ENCODE results near the gene GRAMD1A.
"Not testable (repeated sequence)": the region's sequence is repeated elsewhere in the genome, so short reads cannot be mapped to it uniquely, and the experiment has no call there.

The GRAMD1A gene

DNA sequence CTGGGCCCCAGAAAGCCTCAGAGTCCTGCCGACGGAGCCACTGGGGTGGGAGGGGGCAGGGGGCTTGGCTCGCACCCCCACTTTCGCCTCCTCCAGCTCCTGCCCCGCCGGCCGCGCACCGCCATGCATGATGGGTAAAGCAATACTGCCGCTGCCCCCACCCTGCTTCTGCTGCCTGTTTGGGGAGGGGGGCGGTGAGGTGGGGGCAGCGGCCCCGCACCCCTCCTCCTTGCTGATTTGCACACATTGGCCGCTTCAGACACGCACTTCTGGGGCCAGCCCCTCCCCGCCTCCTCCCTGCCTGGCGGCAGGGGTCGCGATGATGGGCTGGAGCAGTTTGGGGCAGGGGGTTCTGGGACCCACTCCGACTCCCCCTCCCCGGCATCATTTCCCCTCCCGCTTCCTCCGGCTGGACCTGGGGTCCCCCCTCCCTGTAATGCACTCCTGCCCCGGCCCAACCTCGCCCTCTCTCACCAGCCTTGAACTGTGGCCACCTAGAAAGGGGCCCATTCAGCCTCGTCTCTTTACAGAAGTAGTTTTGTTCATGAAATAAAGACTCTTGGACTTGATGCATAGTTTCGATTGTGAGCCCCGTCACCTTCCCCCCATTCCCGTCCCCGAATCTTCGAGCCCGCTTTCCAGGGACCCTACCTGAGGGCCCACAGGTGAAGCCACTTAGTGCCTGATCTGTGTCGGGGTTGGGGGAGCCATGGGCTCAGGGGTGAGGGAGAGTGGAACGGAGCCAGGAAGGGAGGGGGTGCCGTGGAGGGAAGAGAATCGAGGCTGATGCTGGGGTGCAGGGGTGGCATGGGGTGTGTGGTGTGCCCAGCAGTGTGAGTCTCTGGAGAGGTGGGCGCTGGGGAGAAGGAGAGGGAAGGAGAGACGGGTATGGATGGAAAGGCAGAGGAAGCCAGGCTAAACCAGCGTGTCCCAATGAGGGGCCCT, 40.0 kb downstream of the GRAMD1A start:
- DNase-seq = no peak

DNA sequence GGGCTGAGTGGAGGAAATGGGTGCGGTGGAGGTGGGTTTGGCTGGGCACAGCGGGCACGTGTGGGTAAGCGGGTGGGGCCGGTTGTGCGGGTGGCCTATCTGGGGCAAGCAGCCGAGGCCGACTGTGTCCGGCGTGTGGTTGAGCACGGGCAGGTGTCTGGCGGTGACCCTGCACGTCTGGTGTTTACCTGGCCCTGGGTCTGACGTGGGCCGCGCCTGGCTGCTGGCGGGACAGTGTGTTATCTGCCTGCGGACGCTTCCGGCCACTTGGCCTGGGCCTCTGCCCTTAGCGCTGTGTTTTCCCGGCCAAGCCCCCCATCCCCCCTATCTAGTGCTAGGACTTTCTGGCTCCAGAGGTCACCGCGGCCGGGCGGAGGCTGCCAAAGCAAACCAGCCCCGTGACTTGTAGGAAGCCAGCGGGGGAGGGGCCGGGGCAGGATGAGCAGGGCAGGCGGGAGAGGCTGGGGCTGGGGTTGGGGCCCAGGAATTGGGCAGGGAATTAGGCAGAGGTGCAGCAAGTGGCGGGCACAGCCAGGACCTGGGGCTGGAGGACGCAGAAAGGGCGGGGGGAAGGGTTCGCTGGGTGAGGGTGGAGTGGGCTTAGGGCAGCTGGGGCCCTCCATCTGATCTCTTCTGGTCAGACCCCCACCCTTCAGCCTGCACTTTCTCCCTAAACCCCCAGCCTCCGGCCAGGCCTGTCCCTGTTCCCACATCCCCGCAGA, 40.9 kb downstream of the GRAMD1A start:
- DNase-seq = no peak

DNA sequence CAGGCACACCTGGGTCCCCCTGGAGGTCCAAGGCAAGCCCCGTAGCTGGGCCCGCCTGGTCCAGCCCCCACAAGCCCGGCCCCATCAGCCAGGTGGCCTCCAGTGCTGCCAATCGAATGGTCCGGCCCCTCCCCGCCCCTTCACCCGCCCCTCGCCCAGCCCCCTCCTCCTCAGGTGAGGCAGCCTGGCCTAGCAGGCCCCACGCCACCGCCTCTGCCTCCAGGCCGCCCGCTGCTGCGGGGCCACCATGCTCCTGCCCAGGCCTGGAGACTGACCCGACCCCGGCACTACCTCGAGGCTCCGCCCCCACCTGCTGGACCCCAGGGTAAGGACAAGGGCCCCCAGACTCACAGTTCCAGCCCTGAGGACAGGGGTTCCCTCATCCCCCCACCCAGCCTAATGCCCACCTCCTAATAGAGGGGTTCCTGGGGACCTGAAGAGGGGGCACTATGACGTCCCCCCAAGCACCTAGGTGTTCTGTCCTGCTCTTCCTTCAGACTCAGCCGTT, 41.5 kb downstream of the GRAMD1A start, which contains the start of gene HPN:
Gene HPN, plus strand, starts transcription at position 174 of the 508 bp plus-strand sequence. CDS start 786 bp downstream, outside the sequence.
- DNase-seq = no peak

DNA sequence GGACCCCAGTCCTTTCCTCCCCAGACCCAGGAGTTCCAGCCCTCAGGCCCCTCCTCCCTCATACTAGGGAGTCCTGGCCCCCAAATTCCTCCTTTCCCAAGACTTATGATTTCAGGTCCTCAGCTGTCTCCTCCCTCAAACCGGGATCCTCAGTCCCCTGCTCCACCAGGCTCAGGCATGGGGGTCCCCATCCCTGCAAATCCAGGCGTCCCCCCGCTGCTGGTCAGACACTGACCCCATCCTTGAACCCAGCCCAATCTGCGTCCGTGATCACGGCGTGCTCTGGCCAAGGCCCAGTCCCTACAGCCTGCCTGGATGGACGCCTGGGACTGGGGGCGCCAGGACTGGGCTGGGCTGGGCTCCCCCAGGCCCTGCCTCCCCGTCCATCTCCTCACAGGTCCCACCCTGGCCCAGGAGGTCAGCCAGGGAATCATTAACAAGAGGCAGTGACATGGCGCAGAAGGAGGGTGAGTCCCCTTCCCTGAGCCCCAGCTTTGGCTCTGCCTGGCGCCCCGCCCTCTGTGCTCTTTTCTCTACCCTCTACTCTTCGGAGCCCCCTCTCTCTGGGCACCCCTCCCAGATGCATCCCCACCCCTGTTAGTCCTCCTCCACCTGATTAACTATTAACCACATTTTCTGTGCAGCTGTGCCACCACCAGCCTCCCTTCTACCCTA, 42.1 kb downstream of the GRAMD1A start:
- no peak for DNase-seq

DNA sequence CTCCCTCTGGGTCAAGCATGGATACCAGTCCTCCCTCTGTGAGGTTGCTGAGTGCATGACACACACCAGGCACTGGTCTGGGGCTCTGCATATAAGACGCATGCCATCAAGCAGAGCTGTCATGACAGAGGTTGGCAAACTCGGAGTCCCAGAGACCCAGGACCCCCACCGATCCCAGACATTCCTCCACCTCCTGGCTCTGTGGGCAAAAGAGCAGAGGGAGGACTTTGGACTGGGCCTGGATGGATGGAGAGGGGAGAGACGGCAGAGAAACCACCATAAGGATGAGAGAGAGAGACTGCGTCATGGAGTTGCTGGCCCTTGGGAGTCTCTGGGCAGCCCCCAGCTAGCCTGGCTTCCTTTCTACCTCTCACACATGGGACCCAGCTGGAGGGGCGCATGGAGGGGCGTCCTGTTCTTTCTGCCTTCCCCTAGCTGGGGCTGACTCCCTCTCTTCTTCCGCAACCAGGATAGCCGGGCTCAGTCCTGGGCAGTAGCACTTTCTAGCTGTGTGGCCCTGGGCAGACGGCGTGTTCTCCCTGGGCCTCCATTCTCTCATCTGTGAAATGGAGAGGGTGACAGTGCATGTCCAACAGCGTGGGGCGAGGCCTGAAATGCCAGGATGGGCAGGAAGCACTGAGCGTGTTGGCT, 43.0 kb downstream of the GRAMD1A start:
- DNase-seq = no peak

DNA sequence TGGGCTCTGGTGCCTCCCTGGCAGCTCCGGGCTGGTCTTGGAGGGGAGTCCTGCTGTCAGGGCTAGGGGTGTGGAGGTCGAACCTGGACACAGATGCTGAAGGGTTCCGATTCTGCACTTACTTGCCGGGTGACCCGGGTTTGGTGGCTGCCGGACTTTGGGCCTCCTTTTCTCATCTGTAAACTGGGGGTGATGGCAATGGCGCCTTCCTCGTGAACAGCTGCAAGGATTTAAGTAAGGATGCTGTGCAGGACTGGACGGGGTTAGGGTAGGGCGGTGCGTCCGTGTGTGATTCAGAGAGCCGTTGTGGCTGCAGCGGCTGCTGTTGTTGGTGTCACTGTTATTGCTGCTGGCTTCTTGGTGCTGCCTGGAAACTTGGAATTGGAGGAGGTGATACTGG, 43.8 kb downstream of the GRAMD1A start:
- DNase-seq = no peak

DNA sequence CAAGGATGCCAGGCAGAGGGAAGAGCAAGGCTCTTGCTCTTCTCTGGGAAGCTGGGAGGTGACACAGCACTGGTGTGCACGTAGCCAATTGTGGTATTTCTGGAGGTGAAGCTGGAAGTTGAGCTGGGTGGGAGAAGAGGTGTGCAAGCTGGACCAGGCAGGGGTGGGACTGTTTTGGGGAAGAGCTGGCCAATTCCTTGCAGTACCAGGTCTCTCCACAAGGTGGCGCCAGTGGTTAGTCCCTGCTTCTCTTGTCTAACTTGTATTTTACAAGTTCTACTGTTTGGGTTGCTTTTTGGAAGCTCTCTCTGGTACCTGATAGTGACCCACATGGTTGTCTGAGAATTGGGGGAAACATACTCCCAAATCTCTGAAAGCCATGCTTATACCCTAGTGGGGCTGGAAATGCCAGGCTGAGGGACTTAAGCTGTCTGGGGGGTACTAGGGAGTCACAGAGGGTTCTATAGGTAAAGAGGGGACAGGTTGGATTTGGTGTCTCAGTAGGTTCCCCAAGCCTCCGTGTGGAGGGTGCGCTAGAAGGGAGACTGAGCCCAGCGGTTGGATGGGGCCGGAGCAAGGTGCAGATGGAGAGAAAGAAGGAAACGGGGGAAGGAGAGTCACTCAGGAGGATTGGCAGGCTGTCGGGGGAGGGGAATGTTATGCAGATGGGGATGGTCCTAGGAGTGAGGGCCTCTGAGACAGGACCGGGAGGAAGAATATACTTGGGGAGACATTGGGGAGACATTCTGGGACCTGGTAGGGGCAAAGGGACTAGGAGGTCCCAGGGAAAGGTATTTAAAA, 44.4 kb downstream of the GRAMD1A start:
- DNase-seq = no peak

DNA sequence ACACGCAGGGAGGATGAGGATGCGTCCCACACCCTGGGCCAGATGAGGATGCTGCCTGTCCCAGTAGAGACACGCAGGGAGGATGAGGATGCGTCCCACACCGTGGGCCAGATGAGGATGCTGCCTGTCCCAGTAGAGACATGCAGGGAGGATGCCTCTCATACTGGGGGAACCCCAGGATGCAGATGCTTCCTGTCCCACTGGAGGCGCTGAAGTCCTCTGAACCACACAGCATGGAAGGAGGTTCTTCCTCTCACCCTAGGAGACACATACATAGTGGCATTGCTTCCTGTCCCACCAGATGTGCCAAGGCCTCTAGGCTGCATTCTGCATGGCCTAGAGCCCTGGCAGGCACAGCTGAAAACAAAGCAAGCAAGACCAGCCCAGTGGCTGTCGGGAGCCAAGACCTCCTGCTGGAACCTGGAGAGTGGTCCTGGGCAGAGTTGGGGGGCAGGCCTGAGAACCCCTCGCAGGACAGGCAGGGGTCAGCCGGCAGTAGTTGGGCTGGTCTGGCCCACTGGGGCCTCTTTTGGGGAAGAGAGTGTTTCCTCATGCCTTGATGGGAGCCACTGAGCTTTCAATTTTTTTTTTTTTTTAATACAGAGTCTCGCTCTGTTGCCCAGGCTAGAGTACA, 45.7 kb downstream of the GRAMD1A start:
- DNase-seq = no peak

DNA sequence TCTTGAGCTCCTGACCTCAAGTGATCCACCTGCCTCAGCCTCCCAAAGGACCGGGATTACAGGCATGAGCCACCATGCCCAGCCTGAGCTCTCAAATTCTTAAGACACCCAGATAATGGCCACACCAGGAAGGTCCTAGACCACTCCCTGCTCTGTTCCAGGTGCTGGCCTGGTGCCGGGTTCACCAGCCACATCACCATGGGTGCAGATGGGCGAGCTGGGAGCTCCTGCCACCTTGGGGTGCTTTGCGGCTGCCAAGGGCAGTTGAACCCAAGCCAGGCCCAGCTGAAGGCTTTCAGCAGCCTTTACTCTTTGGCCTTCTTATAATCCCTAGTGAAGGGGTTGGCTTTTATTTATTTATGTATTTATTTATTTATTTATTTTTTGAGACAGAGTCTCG, 46.3 kb downstream of the GRAMD1A start:
- DNase-seq = no peak

DNA sequence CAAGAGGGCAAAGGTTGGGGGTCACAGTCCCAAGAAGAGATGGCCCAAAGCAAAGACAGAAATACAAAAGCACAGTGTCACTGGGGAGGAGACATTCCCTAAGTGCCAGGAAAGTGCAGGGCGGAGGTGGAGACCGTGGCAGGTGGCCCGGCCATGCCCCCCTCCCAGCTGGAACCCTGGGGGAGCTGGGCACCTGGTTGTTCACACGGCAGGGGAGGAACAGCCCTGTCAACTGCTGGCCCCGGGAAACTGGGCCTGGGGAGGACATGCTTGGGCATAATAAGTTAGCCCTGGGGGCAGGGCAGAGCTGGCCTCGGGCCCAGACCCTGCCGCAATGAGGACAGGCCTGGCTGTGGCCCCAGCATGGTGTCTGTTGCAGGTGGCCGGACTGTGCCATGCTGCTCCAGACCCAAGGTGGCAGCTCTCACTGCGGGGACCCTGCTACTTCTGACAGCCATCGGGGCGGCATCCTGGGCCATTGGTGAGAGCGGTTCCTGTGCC, 48.8 kb downstream of the GRAMD1A start:
- no peak for DNase-seq

DNA sequence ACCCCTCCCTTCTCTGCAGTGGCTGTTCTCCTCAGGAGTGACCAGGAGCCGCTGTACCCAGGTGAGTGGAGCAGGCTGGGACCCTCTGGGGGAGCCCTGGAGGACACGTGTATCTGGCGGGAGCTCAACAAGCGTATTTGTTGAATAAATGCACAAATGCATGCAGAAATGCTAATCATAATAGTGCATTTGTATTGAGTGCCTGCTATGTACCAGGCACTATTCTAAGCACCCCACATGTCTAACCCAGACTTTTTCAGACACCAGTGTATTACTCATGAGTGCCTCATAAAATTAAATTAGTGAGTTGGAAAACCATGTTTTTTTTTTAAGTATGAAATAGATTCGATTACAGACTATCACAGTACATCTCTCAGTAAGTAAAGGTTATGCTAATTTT, 49.3 kb downstream of the GRAMD1A start:
- no peak for DNase-seq

DNA sequence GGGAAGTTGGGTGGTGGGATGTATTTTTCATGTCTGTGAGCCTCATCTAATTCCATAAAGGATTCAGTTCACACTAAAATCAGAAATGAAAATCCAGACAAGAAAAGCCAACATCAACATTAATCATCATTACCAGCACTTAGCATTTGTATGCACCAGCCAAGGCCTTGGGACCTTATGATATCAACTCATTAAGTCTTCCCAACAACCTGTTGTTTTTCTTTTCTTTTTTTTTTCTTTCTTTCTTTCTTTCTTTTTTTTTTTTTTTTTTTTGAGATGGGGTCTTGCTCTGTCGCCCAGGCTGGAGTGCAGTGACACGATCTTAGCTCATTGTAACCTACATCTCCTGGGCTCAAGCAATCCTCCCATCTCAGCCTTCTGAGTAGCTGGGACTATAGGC, 50.5 kb downstream of the GRAMD1A start:
- DNase-seq = not testable (repeated sequence)

DNA sequence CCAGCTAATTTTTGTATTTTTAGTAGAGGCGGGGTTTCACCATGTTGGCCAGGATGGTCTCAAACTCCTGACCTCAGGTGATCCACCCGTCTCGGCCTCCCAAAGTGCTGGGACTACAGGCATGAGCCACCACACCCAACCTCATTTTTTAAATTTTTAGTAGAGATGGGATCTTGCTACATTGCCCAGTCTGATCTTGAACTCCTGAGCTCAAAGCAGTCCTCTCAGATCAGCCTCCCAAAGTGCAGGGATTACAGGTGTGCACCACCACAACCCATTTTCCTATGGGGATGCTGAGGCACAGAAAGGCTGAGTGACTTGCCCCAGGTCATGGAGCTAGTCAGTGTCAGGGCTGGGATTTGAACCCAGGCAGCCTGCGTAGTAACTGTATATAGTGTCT, 51.1 kb downstream of the GRAMD1A start:
- DNase-seq = not testable (repeated sequence)

DNA sequence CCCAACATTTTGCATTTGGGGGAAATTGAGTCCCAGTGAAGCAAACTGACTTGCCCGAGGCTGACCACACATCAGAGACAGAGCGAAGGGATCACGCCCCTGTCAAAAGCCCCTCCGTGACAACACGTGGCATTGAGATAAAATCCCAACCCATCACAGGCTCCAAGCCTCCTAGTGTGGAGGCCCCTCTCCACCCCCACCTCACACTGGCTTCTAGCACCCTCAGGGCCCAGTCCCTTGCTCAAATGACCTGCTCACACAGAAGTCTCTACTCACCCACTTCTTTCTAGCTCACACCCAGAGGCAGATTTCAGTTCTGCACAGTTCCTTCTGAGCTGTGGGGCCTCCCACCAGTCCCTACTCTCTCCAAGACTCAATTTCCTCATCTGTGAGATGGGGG, 51.7 kb downstream of the GRAMD1A start:
- DNase-seq = no peak

DNA sequence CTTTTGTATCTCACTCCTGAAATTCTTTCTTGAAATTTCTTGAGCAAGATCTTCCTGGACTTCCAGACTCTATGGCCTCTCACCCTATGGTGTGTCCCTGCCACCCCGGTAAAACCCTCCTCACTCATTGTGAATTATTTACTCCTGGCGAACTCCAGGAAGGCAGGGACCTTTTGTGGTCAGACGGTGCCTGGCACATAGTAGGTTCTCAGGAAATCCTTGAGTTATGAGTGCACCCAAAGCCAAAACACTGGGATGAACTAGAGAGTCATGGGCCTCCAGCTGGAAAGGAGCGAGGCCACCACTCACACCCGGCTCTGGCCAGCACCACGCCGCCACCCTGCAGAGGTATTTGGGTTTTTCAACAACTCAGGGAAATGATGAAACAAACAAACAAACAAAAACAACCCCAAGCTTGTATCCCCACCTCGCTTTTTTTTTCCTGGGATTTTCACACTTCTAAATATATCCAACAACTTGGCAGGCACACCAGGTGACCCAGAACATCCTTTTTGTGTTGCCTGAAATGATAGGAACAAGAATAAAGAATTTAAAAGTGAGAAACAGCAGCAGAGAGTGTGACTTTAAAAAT, 52.6 kb downstream of the GRAMD1A start:
- DNase-seq = no peak

DNA sequence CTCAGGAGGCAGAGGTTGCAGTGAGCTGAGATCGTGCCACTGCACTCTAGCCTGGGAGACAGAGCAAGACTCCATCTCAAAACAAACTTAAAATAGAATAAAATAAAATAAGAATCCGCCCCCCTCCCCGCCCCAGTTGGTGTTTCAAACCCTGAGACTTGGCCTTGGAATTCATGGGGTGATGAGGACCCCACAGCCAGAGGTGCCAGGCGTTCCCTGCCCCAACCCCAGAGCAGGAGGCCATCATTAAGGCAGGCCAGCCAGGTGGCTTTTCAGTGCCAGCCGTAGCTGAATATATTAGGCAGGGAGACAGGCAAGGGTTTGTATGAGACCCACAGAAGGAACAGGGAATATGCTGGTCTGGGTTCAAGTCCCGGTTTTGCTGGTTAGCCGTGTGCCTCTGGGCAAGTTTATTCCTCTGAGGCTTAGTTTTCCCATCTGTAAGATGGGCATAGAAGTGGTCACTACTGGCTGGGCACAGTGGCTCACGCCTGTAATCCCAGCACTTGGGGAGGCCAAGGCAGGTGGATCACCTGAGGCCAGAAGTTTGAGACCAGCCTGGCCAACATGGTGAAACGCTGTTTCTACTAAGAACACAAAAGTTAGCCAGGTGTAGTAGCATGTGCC, 53.7 kb downstream of the GRAMD1A start:
- DNase-seq = no peak

DNA sequence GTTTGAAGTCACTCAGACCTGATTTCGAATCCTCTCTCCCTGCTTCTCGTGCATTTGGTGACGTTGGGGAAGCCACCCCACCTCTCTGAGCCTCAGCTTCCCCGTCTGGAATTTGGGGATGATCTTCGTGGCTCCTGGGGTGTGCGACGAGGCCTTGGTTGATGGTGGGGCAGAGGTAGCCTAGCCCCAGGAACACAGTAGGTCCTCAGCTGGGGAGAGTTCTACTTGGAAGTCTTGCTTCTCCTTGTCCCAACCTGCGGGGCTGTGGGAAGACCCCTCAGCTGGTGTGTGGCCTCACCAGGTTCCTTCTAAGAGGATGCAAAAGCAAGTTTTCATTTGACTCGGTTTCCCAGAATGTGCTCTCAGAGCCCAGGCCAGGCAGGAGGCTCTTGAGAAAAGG, 54.5 kb downstream of the GRAMD1A start:
- DNase-seq = no peak

DNA sequence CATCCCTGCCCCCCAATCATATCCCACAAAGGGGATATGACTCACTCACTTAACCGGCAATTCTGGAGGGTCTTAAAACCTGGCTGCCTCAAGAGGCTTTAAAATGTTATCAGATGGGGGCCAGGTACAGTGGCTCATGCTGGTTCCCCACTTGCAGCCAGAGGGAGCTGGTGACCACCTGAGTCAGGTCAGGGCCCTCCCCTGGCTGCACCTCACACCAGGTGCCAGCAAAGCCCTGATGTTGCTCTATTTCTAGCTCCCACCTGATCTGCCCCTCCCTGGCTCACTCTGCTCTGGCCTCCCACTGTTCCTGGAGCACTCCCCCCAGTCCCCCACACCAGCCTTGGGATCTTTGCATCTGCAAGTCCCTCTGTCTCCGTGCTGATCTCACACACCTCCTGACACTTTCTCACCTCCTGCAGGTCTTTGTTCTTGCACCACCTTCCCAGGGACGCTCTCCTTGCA, 55.6 kb downstream of the GRAMD1A start:
- DNase-seq = no peak

DNA sequence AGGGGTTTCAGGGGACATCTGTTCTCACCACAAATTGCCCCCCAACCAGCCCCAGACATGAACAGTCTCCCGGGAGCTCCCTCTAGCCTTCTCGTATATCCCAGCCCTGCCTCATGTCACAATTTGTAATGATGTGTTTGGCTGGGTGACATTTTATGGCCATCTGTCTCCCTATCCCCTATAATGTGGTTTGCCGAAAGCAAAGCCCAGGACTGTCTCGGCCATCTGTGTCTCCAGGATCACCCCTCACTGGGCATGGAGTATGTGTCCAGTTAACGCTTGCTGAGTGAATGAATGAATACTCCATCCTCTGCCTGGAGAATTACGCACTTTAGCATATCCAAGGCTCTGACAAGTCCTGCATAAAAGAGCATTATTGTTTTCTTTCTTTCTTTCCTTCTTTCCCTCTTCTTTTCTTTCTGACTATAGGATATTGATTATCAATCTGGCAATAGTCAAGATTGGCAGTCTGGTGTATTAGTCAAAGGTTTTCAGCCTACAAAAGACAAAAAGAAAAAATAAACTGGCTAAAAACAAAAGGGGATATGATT, 56.5 kb downstream of the GRAMD1A start:
- DNase-seq = no peak

DNA sequence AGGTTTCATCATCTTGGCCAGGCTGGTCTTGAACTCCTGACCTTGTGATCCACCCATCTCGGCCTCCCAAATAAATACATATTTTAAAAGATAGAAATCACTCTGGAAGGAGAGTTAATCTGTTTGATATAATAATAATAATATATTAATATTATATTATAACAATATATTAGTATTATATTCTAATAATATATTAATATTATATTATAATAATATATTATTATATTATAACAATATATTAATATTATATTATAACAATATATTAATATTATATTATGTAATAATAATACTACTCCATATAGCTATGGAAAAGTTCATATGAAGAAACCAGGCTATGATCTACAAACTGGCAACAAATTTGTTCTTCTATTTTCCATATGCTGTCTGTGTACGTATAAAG, 58.2 kb downstream of the GRAMD1A start:
- no peak for DNase-seq
